Hepatocyte (in vitro differentiated cells): Measurements from ENCODE around the gene TRAPPC3. TPM values are rescaled to one million over a fixed set of nuclear protein-coding genes. Genes with fewer than 3 reads are reported as not detected.

Experiments
- DNase-seq: peaks from one replicate; pipeline ENCODE4 v3.0.0-alpha.2; 2016; ENCODE audit warnings: low spot score
- H2AFZ ChIP-seq: fragments of 200-600 bp; sonication (generic); 2 replicates; pipeline ENCODE4 v1.6.0; 2016; ENCODE audit warnings: antibody characterized with exemption, mild to moderate bottlenecking
- H3K27ac ChIP-seq: fragments of 200-600 bp; sonication (generic); 2 replicates; pipeline ENCODE4 v1.5.1; 2016; ENCODE audit warnings: mild to moderate bottlenecking
- H3K27me3 ChIP-seq: fragments of 200-600 bp; sonication (generic); 2 replicates; pipeline ENCODE4 v1.6.1; 2016
- H3K36me3 ChIP-seq: fragments of 200-600 bp; sonication (generic); replicated peaks from 2 replicates; pipeline ENCODE4 v1.5.1; 2016; ENCODE audit warnings: low read depth; ENCODE audit not compliant: insufficient read depth
- H3K4me1 ChIP-seq: fragments of 200-600 bp; sonication (generic); 2 replicates; pipeline ENCODE4 v1.5.1; 2016; ENCODE audit warnings: mild to moderate bottlenecking, moderate library complexity; ENCODE audit not compliant: insufficient read depth
- H3K4me2 ChIP-seq: fragments of 200-600 bp; sonication (generic); 2 replicates; pipeline ENCODE4 v1.6.0; 2016
- H3K4me3 ChIP-seq: fragments of 200-600 bp; sonication (generic); 2 replicates; pipeline ENCODE4 v1.5.1; 2016; ENCODE audit warnings: mild to moderate bottlenecking
- H3K79me2 ChIP-seq: fragments of 200-600 bp; sonication (generic); 2 replicates; pipeline ENCODE4 v1.6.0; 2017; ENCODE audit warnings: mild to moderate bottlenecking
- H3K9me2 ChIP-seq: fragments of 200-600 bp; sonication (generic); replicated peaks from 2 replicates; pipeline ENCODE4 v1.6.0; 2017; ENCODE audit warnings: mild to moderate bottlenecking; ENCODE audit not compliant: insufficient read depth
- H3K9me3 ChIP-seq: fragments of 200-600 bp; sonication (generic); 2 replicates; pipeline ENCODE4 v1.5.1; 2016; ENCODE audit warnings: low read depth, mild to moderate bottlenecking
- H4K20me1 ChIP-seq: fragments of 200-600 bp; sonication (generic); 2 replicates; pipeline ENCODE4 v1.6.0; 2016; ENCODE audit warnings: mild to moderate bottlenecking; ENCODE audit not compliant: insufficient read depth, poor library complexity, severe bottlenecking
- EZH2 ChIP-seq: fragments of 200-600 bp; sonication (generic); IDR thresholded peaks from 2 replicates; pipeline ENCODE4 v1.6.1; 2016; ENCODE audit warnings: antibody characterized with exemption, mild to moderate bottlenecking, borderline replicate concordance
- EZH2phosphoT487 ChIP-seq: fragments of 200-600 bp; sonication (generic); IDR thresholded peaks from one replicate; pipeline ENCODE4 v1.6.1; 2018; ENCODE audit warnings: antibody characterized with exemption, mild to moderate bottlenecking, low read depth, moderate library complexity; ENCODE audit not compliant: unreplicated experiment, severe bottlenecking
- WGBS: methylation state at CpG from one replicate; pipeline ENCODE4 v1.1.6; 2016; ENCODE audit warnings: low lambda C conversion rate; ENCODE audit errors: missing lambda C conversion rate; 5-methylcytosine and 5-hydroxymethylcytosine counted together
- polyA plus RNA-seq: library from polyadenylated mRNA; unstranded; fragments of >200 nt; fragmentation: Nextera tagmentation; extraction: Ambion mirVana; gene quantifications from 2 replicates; pipeline ENCODE4 v1.2.1, GENCODE V29; 2016
- total RNA-seq: library from RNA; depleted of rRNA; stranded (reverse); fragments of >200 nt; gene quantifications from 2 replicates; pipeline ENCODE4 v1.2.3, GENCODE V29; 2014
- TF ChIP-seq, protein P1 (sequence below): fragments of 200-600 bp; sonication (generic); IDR thresholded peaks from 2 replicates; pipeline ENCODE4 v1.5.1; 2016; ENCODE audit warnings: antibody characterized with exemption, mild to moderate bottlenecking; ENCODE audit not compliant: poor library complexity

Gene TRAPPC3
- total and polyA plus RNA-seq, 2 experiments from 2014 or later = 128 to 131 TPM

DNA sequence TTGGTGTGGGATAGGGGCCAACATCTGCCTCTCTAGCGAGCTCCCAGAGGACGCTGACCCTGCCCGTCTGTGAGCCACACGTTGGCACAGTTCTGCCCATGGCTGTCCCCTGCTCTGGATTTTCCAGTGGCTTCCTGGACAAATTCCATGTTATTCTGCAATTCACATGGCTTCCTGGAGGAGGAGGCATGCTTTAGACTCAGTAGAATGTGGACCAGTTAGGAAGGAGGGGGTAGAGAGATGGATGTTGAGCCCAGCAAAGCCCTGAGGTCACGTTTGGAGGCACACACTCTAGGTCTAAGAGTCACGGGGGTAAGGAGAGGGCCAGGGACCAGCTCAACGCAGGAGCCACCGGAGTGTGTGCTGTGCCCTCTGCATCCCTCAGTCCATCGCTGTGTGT is 36.5 kb downstream of the TRAPPC3 start:
- TF ChIP-seq, protein P1, sequence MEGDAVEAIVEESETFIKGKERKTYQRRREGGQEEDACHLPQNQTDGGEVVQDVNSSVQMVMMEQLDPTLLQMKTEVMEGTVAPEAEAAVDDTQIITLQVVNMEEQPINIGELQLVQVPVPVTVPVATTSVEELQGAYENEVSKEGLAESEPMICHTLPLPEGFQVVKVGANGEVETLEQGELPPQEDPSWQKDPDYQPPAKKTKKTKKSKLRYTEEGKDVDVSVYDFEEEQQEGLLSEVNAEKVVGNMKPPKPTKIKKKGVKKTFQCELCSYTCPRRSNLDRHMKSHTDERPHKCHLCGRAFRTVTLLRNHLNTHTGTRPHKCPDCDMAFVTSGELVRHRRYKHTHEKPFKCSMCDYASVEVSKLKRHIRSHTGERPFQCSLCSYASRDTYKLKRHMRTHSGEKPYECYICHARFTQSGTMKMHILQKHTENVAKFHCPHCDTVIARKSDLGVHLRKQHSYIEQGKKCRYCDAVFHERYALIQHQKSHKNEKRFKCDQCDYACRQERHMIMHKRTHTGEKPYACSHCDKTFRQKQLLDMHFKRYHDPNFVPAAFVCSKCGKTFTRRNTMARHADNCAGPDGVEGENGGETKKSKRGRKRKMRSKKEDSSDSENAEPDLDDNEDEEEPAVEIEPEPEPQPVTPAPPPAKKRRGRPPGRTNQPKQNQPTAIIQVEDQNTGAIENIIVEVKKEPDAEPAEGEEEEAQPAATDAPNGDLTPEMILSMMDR = no peak
- H3K27me3 ChIP-seq = no peaks in the 10 kb centered on the region
- H3K79me2 ChIP-seq = no peaks in the 10 kb centered on the region
- no peak for DNase-seq
- no peaks in the 10 kb centered on the region for H3K9me2 ChIP-seq
- 89% methylated on average over 9 of the region's 9 CpGs for WGBS
- no peaks in the 10 kb centered on the region for H3K9me3 ChIP-seq
- no peak overlapping the region for H3K27ac ChIP-seq
- H3K4me3 ChIP-seq = no peak overlapping the region
- H3K4me1 ChIP-seq = peaks cover 23% of the 10 kb centered on the region
- no peak overlapping the region for H2AFZ ChIP-seq
- H3K4me2 ChIP-seq = no peak overlapping the region
- H3K36me3 ChIP-seq = no peaks in the 10 kb centered on the region
- H4K20me1 ChIP-seq = no peaks in the 10 kb centered on the region

DNA sequence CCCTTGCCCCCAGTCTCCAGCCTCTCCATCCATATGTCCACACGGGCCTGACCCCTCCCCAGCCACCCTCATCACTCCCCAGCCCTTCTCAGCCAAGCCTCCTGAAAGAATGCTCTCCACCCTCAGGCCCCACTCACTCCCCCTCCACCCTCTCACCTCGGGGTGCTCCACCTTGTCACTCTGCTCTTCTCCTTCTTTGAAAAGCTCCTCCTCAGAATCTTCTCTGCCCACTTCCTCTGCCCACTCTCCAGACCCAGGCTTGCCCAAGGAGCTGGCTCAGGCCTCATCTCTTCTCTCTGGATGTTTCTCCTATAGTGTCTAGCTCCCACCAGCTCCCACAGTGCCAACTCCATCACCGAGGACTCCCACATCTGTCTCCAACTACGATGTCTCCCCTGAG is 38.1 kb downstream of the TRAPPC3 start:
- WGBS = 91% methylated on average over 3 of the region's 4 CpGs
- TF ChIP-seq EZH2 = no peak
- no peak for TF ChIP-seq EZH2phosphoT487
- TF ChIP-seq, protein P1 = no peak
- Histone ChIP-seq H3K27ac (no peak overlapping the region), H3K4me1 (peaks cover 24% of the 10 kb centered on the region), H3K9me3 (no peaks in the 10 kb centered on the region), H3K27me3 (no peaks in the 10 kb centered on the region), H3K79me2 (no peaks in the 10 kb centered on the region), H3K4me2 (no peak overlapping the region), H3K36me3 (no peaks in the 10 kb centered on the region), H2AFZ (no peak overlapping the region), H3K4me3 (no peak overlapping the region), H3K9me2 (no peaks in the 10 kb centered on the region), H4K20me1 (no peaks in the 10 kb centered on the region)
- DNase-seq = no peak

DNA sequence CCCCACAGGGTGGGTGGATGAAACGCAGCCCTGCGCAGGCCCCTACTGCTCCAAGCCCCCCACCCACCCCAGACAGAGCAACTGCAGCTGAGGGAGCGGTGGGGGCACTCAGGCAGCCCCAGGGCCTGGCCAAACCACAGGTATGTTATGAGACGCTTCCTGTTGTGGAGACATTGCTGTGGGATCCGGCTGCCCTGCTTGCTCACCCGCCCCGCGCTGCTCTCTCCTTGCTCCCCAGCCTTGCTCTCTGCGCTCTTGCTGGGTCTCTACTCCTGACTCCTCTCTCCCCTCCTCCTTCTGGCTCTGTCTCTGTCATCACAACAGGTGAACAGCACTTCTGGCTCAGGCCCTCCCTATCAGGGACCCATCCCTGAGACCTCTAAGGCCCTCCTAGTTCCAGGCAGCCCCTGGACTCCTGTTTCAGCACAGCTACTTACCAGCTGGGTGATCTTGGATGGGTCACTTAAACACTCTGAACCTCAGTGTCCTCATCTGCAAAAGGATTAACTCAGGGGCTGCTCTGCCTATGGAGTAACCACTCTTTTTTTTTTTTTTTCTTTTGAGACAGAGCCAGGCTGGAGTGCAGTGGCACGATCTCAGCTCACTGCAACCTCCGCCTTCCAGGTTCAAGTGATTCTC is 40.1 kb downstream of the TRAPPC3 start:
- H2AFZ ChIP-seq = no peak overlapping the region
- no peaks in the 10 kb centered on the region for H4K20me1 ChIP-seq
- no peaks in the 10 kb centered on the region for H3K36me3 ChIP-seq
- no peak for TF ChIP-seq EZH2
- TF ChIP-seq EZH2phosphoT487 = no peak
- TF ChIP-seq, protein P1 = no peak
- no peaks in the 10 kb centered on the region for H3K79me2 ChIP-seq
- H3K27me3 ChIP-seq = no peaks in the 10 kb centered on the region
- no peak overlapping the region for H3K4me3 ChIP-seq
- 65% methylated on average over 11 of the region's 11 CpGs for WGBS
- H3K27ac ChIP-seq = peak overlapping the region; percentile 86
- H3K9me2 ChIP-seq = no peaks in the 10 kb centered on the region
- no peaks in the 10 kb centered on the region for H3K9me3 ChIP-seq
- peak; percentile 56 for DNase-seq
- H3K4me1 ChIP-seq = peaks cover 14% of the 10 kb centered on the region
- peak overlapping the region; percentile 52 for H3K4me2 ChIP-seq
